LNCaP clone FGC (cell line): Measurements from ENCODE around the gene VILL.
"Not testable (repeated sequence)": the region's sequence is repeated elsewhere in the genome, so short reads cannot be mapped to it uniquely, and the experiment has no call there.

ENCODE experiments used
- DNase-seq: peaks from one replicate; pipeline ENCODE4 v3.0.0-alpha.2; 2011; ENCODE audit warnings: low read depth
- H3K4me3 ChIP-seq: 2 replicates; pipeline ENCODE4 v1.5.1; 2011; ENCODE audit warnings: mild to moderate bottlenecking, low read depth, low read length, control low read depth
- CTCF ChIP-seq: IDR thresholded peaks from 2 replicates; pipeline ENCODE4 v1.5.1; 2012; ENCODE audit warnings: mild to moderate bottlenecking; ENCODE audit not compliant: control insufficient read depth, insufficient read depth; ENCODE audit errors: extremely low read depth

VILL gene

GRCh38 chr3:38028621-38029361 lies 38.2 kb downstream of the VILL start:
- H3K4me3 ChIP-seq: no peak overlapping the region
- DNase-seq: no peak
- no peak for TF ChIP-seq CTCF

GRCh38 chr3:38029400-38030125 lies 39.0 kb downstream of the VILL start, which contains the start of gene PLCD1:
Gene PLCD1, minus strand, starts transcription at chr3:38029642. Its CDS starts 103 bp downstream, at chr3:38029539.
- no peak for DNase-seq
- no peak within 1 kb of the TSS for H3K4me3 ChIP-seq
- TF ChIP-seq CTCF: no peak

GRCh38 chr3:38030126-38031021 lies 39.8 kb downstream of the VILL start:
- no peak overlapping the region for H3K4me3 ChIP-seq
- DNase-seq: no peak
- no peak for TF ChIP-seq CTCF

GRCh38 chr3:38031022-38031994 lies 40.7 kb downstream of the VILL start:
- DNase-seq: no peak
- H3K4me3 ChIP-seq: no peak overlapping the region
- TF ChIP-seq CTCF: no peak

GRCh38 chr3:38032328-38032865 lies 41.8 kb downstream of the VILL start:
- TF ChIP-seq CTCF: no peak
- H3K4me3 ChIP-seq: no peak overlapping the region
- no peak for DNase-seq

- not testable (repeated sequence) for H3K4me3 ChIP-seq, DNase-seq
Measured at GRCh38 chr3:38033586-38033985, 43.0 kb downstream of the VILL start.

- DNase-seq, H3K4me3 ChIP-seq: not testable (repeated sequence)
Measured at GRCh38 chr3:38034335-38034734, 43.7 kb downstream of the VILL start.
